ENCODE measurements around the gene ERC2. TPM values are rescaled to one million over a fixed set of nuclear protein-coding genes. Genes with fewer than 3 reads are reported as not detected.

The ERC2 gene
- total RNA-seq, 2 donors from 2014 or later: 1.2 TPM; not detected in 1

DNA sequence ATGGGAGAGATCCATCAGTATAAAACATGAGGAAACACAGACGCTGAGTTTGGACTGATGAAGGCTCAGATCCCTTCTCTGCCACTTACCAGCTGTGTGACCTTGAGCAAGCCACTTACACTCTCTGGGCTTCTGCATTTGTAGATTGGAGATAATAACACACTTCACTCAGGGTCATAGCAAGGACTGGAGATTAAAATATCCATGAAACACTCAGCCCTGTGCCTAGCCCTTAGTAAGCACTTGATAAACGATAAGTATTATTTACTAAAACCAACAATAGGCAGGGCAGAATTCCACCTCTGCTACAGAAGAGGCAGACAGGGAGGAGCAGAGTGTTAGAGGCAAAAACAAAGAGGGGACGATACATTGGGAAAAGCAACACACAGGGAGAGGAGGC lies 560.7 kb downstream of the ERC2 start:
- no peaks in the 10 kb centered on the region for H3K9me3 ChIP-seq
- ATAC-seq (ENCODE audit: insufficient number of reproducible peaks, low FRiP score, low read depth) (no peak), DNase-seq (ENCODE audit: low spot score) (no peak)
- H3K4me3 ChIP-seq: no peak overlapping the region
- H3K27me3 ChIP-seq (replicated peaks; ENCODE audit: insufficient read depth): no peaks in the 10 kb centered on the region
- H3K36me3 ChIP-seq: no peaks in the 10 kb centered on the region
- no peak for TF ChIP-seq CTCF (IDR thresholded peaks at IDR 0.05)
- no peak overlapping the region for H3K27ac ChIP-seq
- H3K4me1 ChIP-seq (ENCODE audit: control insufficient read depth in 1 of 2, low read depth in 2 of 2): no peaks in the 10 kb centered on the region

DNA sequence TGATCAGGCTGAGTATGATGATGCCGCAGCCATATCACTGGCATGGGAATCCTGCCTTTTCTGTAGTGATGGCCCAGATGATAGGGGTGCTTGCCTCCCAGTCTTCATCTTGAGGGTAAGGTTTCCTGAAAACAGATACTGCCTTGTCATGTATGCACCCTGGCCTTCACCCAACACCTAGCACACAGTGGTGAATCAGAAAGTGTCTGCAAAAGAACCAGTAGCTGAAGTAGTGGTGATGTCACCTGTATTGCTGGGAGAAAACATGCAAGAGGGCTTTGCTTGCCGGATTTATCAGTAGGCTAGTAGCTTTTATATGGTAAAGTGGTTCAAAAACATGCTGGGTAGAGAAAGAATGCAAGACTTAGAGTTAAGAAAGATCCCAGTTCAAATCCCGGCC lies 561.4 kb downstream of the ERC2 start:
- ATAC-seq (ENCODE audit: insufficient number of reproducible peaks, low FRiP score, low read depth) (no peak), DNase-seq (ENCODE audit: low spot score) (no peak)
- no peaks in the 10 kb centered on the region for H3K9me3 ChIP-seq
- H3K36me3 ChIP-seq: no peaks in the 10 kb centered on the region
- H3K4me1 ChIP-seq (ENCODE audit: control insufficient read depth in 1 of 2, low read depth in 2 of 2): no peaks in the 10 kb centered on the region
- TF ChIP-seq CTCF (IDR thresholded peaks at IDR 0.05): no peak
- no peaks in the 10 kb centered on the region for H3K27me3 ChIP-seq (replicated peaks; ENCODE audit: insufficient read depth)
- no peak overlapping the region for H3K27ac ChIP-seq
- H3K4me3 ChIP-seq: no peak overlapping the region

DNA sequence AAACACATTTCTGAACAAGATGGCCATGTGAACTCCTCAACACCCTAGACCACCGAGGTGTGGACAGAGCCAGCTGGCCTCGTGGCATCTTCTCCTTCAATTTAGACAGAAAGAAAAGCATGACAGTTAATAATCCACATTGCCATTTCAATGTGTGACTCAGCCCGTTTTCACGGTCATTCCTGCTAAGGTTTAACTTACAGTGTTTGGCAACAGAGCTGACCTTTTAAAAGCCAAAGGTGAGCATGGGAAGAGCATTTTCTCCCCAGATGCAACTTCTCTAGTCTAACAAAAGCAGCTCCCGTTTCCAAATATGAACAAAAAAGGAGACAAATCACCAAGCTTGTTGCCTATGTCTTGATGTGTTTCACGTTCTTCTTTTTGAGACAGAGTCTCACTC lies 563.6 kb downstream of the ERC2 start:
- H3K36me3 ChIP-seq: no peaks in the 10 kb centered on the region
- H3K9me3 ChIP-seq: no peaks in the 10 kb centered on the region
- H3K4me3 ChIP-seq: no peak overlapping the region
- TF ChIP-seq CTCF (IDR thresholded peaks at IDR 0.05): no peak
- ATAC-seq (ENCODE audit: insufficient number of reproducible peaks, low FRiP score, low read depth) (no peak), DNase-seq (ENCODE audit: low spot score) (no peak)
- H3K4me1 ChIP-seq (ENCODE audit: control insufficient read depth in 1 of 2, low read depth in 2 of 2): no peaks in the 10 kb centered on the region
- H3K27ac ChIP-seq: no peak overlapping the region
- H3K27me3 ChIP-seq (replicated peaks; ENCODE audit: insufficient read depth): no peaks in the 10 kb centered on the region

GRCh38 chr3:55903680-55904079 lies 564.6 kb downstream of the ERC2 start:
- Histone ChIP-seq H3K4me3 (no peak overlapping the region), H3K36me3 (no peaks in the 10 kb centered on the region), H3K9me3 (no peaks in the 10 kb centered on the region), H3K27ac (no peak overlapping the region), H3K4me1 (ENCODE audit: control insufficient read depth in 1 of 2, low read depth in 2 of 2) (no peaks in the 10 kb centered on the region), H3K27me3 (replicated peaks; ENCODE audit: insufficient read depth) (no peaks in the 10 kb centered on the region)
- no peak for TF ChIP-seq CTCF (IDR thresholded peaks at IDR 0.05)
- DNase-seq (ENCODE audit: low spot score) (no peak), ATAC-seq (ENCODE audit: insufficient number of reproducible peaks, low FRiP score, low read depth) (no peak)

- no peaks in the 10 kb centered on the region for H3K4me1 ChIP-seq (ENCODE audit: control insufficient read depth in 1 of 2, low read depth in 2 of 2)
- DNase-seq (ENCODE audit: low spot score) (no peak), ATAC-seq (ENCODE audit: insufficient number of reproducible peaks, low FRiP score, low read depth) (no peak)
- H3K4me3 ChIP-seq: no peak overlapping the region
- H3K27me3 ChIP-seq (replicated peaks; ENCODE audit: insufficient read depth): no peaks in the 10 kb centered on the region
- H3K36me3 ChIP-seq: no peaks in the 10 kb centered on the region
- H3K9me3 ChIP-seq: no peaks in the 10 kb centered on the region
- TF ChIP-seq CTCF (IDR thresholded peaks at IDR 0.05): no peak
- H3K27ac ChIP-seq: no peak overlapping the region
Measured at GRCh38 chr3:55902221-55902900, 565.9 kb downstream of the ERC2 start.
